Nucleus accumbens (tissue), 56 donors: Measurements from ENCODE around the gene LCN6.
"Not testable (repeated sequence)": the region's sequence is repeated elsewhere in the genome, so short reads cannot be mapped to it uniquely, and the experiment has no call there.

Source experiments
- DNase-seq, 56 donors: peaks; one replicate each; lab custom pipeline; 2025; lab: John Stamatoyannopoulos, UW

LCN6 gene

DNA sequence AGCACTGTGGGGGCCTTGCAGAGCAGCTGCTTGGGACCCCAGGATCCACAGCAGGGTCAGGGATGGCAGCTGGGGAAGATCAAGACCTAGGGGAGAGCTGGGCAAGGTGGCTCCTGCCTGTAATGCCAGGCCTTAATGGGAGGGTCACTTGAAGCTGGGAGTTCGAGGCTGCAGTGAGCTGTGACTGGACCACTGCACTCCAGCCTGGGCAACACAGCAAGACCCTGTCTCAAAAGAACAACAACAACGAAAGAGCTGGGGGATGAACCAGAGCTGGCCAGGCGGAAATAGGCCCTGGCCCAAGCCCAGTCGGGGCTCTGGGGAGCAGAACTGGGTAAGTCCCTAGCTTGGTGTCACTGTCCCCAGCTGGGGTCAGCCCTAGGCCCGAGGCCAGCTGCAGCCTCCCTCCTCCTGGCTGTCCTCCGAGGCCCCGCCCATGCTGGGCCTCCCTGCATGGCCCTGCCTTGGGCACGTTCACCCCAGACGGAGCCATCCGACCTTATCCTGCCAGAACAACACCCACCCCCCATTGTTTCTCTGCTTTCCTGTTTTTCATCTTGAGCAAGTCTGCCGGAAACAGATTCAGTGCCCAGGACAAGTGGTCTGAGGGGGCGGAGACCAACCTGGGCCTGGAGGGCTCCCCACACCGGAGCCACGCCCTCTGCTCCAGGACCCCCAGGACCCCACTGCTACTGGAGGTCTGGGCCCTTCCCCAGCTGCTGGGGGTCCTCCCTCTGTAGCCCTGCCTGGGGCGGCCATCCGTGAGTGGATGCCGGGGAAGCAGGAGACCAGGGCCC, 34.0 kb downstream of the LCN6 start:
- DNase-seq: no peak

GRCh38 chr9:136713550-136713949, 34.8 kb downstream of the LCN6 start:
- DNase-seq: peak in 3 of 56 donors; percentile 25 to 28 (median 27)

DNA sequence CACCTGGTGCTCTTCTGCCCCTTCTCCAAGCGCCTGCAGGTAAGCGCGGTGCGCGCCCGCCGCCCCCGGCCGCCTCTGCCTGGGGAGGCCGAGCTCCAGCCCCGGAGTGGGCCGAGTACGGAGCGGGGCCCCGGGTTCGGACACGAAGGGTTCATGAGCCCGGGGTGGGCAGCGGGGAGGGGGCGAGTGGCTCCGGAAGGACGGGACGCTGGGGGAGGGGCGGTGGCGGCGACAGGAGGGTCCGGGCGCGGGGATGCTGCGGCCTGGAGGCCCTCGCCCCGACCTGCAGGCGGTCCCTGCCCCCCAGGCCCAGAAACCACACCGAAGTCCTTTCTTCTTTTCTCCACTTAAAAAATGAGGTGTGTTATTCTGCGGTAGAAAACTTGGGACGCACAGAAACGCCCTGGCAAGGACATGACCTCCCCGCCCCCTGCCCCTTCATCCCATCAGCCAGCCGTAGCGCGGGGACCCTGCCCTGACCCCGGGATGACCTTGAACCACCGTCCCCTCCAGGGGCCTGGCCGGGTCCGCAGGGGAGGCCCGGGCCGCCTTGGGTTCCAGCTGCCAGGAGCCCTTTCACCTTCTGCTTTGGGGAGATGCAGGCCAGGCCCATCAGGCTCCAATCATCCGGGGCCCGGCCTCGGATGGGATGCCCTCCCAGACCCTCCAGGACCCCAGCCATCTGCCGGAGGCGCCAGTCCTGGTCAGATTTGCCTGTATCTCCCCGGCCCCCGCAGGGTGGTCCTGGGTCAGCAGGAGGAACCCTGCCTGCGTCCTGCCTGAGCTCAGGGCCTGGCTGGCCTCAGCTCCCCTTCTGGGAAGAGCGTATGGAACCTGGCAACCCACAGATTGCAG, 35.4 kb downstream of the LCN6 start:
- peak in 1 of 56 donors; percentile 51 for DNase-seq

GRCh38 chr9:136711751-136712689, 36.3 kb downstream of the LCN6 start, which contains the start of gene DIPK1B:
Gene DIPK1B, plus strand, starts transcription at chr9:136712572. Its CDS starts 94 bp downstream, at chr9:136712666.
- DNase-seq: peak in 6 of 56 donors; percentile 16 to 81 (median 48)

DNA sequence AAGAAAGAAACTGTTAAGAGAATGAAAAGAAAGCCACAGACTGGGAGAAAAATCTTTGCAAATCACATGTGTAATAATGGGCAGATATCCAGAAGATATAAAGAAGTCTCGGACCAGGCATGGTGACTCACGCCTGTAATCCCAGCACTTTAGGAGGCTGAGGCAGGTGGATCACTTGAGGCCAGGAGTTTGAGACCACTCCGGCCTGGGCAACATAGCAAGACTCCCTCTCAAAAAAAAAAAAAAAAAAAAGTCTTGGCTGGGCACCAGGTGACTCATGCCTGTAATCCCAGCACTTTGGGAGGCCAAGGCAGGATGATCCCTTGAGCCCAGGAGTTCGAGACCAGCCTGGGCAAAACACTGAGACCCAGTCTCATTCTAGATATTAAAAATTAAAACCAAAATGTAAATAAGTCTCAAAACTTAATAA, 37.1 kb downstream of the LCN6 start:
- not testable (repeated sequence) for DNase-seq

GRCh38 chr9:136710543-136710942, 37.8 kb downstream of the LCN6 start:
- no peak for DNase-seq

- no peak for DNase-seq
Observed at GRCh38 chr9:136709454-136710109, 38.7 kb downstream of the LCN6 start.

DNA sequence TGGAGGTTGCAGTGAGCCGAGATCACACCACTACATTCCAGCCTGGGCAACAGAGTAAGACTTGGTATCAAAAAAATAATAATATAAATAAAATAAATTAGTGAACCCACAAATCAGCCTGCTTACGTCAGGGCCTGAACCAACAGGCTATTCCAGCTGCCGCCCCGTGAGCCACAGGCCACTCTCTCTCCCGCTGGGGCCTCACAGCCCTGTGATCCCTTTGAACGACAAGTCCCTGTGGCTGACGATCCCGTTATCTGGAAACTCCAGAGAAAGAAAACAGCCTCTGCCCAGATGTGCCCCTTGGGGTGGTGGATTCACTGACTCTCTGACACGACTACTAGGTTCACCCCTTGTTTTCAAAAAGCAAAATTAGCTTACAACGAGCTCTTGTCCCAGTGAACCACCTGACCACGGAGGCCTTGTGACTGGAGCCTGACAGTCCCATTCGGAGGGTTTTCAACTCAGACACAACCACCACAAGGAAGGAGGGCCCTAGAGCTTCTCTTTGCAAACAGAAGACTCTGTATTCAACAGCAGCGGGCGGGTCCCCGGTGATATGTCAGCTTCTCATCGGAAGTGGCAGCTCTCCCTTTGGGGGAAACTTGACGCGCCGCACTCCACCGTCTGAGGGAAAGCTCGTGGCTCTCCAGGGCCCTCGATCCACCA, 40.3 kb downstream of the LCN6 start:
- DNase-seq: no peak

DNA sequence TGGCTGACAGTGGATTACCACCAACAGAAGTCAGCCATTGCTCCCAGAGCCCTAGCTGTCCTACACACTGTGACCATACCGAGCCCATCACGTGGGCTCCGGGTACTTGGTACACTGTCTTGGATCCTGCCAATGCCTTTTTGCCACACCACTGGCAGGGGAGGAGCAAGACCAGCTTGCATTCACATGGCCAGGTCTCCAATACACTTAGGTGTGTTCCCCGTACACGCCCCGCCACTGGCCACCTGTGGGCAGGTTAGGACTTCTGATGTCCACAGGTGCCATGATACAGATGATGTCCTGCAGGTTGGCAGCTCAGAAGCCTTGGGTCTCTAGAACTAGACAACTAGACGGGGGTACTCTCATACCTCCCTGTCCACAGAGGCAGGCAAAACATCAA, 41.3 kb downstream of the LCN6 start:
- no peak for DNase-seq

DNA sequence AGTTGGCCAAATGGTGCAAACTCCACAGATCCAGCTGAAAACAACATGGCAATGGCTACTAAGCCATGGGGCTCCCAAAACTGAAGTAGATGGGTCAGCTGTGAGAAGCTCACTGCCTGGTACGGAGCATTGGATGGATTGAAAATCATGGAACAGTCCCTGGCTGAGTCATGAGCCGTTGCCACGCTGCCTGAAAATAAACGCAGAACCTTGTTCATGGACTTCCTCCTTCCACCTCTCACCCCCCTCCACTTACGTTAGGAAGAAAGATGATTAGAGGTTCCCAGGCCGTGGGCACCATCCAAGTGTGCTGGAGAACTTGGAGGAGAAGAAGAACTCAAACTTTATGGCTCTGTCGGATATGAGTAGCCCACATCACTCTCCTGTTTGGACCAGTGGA, 42.8 kb downstream of the LCN6 start:
- DNase-seq: no peak

GRCh38 chr9:136704741-136705140, 43.6 kb downstream of the LCN6 start:
- not testable (repeated sequence) for DNase-seq

- DNase-seq: no peak
Observed at GRCh38 chr9:136703276-136703860, 45.0 kb downstream of the LCN6 start.

DNA sequence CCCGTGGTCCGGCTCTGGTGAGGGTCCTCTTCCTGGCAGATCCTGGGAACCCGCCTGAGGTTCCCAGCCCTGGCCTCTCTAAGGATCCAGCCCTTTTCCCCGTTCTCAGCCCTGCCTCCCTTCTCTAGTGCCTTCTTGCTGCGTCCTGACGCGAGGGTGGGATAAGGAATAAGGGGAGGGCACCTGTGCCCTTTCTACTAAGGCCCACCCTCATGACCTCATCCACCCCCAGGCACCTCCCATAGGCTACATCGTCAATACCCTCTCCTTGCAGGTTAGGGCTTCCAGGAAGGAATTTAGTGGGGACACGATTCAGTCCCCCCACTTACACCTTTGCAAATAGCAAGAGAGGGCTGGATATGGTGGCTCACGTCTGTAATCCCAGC, 46.7 kb downstream of the LCN6 start:
- DNase-seq: no peak

GRCh38 chr9:136700959-136701667, 47.2 kb downstream of the LCN6 start:
- DNase-seq: no peak

DNA sequence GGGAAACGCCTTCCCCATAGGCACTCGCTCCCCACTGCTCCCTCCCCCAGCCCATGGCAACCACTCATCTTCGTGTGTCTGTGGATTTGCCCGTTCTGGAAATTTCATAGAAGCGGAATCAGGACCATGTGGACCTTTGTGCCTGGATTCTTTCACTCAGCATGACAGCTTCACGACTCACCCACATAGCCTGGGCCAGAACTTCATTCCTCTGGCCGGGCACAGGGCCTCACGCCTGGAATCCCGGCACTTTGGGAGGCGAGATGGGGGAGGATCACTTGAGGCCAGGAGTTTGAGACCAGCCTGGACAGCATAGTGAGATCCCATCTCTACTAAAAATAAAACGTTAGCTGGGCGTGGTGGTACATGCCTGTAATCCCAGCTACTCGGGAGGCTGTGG, 48.0 kb downstream of the LCN6 start:
- DNase-seq: no peak

DNA sequence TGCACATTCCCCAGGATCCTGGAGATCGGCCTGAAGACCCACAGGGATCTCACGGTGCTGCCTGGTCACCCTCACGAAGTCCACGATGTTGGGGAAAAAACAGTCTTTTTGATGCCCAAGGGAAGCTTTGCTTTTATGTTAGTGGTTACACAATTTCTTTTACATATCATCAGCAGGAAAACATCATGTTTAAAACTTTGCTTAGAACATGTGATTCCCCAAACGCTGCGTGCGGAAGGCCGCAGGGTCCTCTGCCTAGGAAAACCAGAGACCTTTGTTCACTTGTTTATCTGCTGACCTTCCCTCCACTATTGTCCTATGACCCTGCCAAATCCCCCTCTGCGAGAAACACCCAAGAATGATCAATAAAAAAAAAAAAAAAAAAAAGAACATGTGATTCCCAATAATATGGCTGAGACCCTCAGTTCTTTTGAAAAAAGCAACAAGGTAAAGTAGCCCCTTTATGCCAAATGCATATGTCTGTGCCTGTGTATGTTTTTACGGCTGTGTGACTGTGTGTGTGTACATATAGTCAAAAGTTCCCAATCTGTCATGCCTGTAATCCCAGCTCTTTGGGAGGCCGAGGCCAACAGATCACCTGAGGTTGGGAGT, 49.6 kb downstream of the LCN6 start:
- DNase-seq: no peak

DNA sequence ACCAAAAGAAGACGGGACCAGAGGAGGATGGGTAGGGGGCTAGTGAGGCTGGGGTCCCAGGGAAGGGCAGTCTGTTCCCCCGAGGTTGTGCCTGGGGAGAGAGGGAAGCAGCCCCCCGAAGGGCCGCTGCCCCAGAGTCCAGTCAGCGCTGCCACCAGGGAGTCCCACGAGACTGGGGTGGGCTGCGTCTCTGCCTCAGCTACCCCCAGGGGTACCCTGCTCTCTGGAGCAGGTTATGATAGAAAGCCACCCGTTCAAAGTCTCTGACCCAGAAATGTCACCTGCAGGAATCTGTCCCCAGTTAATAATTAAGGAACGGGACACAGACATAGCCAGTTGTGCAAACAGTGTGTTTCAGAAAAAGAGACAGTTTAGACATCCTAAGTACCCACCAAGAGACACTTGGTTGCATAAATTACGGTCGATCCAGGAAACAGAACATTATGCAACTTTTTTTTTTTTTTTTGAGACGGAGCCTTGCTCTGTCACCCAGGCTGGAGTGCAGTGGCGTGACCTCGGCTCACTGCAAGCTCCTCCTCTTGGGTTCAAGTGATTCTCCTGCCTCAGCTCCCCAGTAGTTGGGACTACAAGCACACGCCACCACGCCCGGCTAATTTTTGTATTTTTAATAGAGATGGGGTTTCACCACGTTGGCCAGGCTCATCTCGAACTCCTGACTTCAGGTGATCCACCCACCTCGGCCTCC, 50.4 kb downstream of the LCN6 start:
- DNase-seq: no peak
